Stomach smooth muscle (tissue), 2 donors: ENCODE data around the gene SH3BGRL.

Experiments
- H3K27ac ChIP-seq: one replicate; pipeline ENCODE4 v1.7.0; 2013; ENCODE audit warnings: mild to moderate bottlenecking, low read length, inconsistent platforms
- H3K27me3 ChIP-seq, 2 donors: one replicate each; pipeline ENCODE4 v1.7.0; 2013; ENCODE audit warnings: low read length in 2 of 2; ENCODE audit not compliant: insufficient read depth in 2 of 2, control insufficient read depth in 1 of 2
- H3K36me3 ChIP-seq, 2 donors: one replicate each; pipeline ENCODE4 v1.7.0; 2013; ENCODE audit warnings: low read length in 2 of 2; ENCODE audit not compliant: control insufficient read depth in 2 of 2, insufficient read depth in 2 of 2
- H3K4me1 ChIP-seq: one replicate; pipeline ENCODE4 v1.7.0; 2013; ENCODE audit warnings: low read length; ENCODE audit not compliant: control insufficient read depth, insufficient read depth
- H3K4me3 ChIP-seq, 2 donors: one replicate each; pipeline ENCODE4 v1.7.0; 2013; ENCODE audit warnings: low read length in 2 of 2
- H3K9ac ChIP-seq, 2 donors: one replicate each; pipeline ENCODE4 v1.7.0; 2013; ENCODE audit warnings: low read length in 2 of 2, mild to moderate bottlenecking in 1 of 2
- H3K9me3 ChIP-seq, 2 donors: one replicate each; pipeline ENCODE4 v1.7.0; 2013; ENCODE audit warnings: low read length in 2 of 2; ENCODE audit not compliant: control insufficient read depth in 2 of 2
- donor health status: healthy.
- donor health status: Pancreatic carcinoma.

The SH3BGRL gene

GRCh38 chrX:81201671-81202455 is at the start of gene SH3BGRL, which contains the start of gene HMGN5:
Gene SH3BGRL, plus strand, starts transcription at chrX:81202102. Its CDS starts 99 bp downstream, at chrX:81202201.
Gene HMGN5, minus strand, starts transcription at chrX:81201913. Its CDS starts 80,364 bp downstream, at chrX:81121549.
- Histone ChIP-seq H3K9ac (peak within 1 kb of the TSS; percentile 81 to 85), H3K36me3 (no peaks in the 10 kb centered on the region), H3K4me3 (peak within 1 kb of the TSS; percentile 77 to 93), H3K27ac (peak within 1 kb of the TSS; percentile 79), H3K27me3 (no peaks in the 10 kb centered on the region), H3K9me3 (no peaks in the 10 kb centered on the region), H3K4me1 (no peaks in the 10 kb centered on the region)

- no peaks in the 10 kb centered on the region for H3K9me3 ChIP-seq
- H3K27me3 ChIP-seq, result no peaks in the 10 kb centered on the region
- H3K4me3 ChIP-seq, result no peak overlapping the region
Observed at GRCh38 chrX:81168391-81168790, 33.5 kb upstream of the SH3BGRL start.

GRCh38 chrX:81174286-81174685 is 27.6 kb upstream of the SH3BGRL start:
- H3K4me1 ChIP-seq, result no peaks in the 10 kb centered on the region
- H3K27me3 ChIP-seq, result no peaks in the 10 kb centered on the region
- no peak overlapping the region for H3K27ac ChIP-seq
- H3K4me3 ChIP-seq, result no peak overlapping the region
- no peaks in the 10 kb centered on the region for H3K36me3 ChIP-seq
- no peaks in the 10 kb centered on the region for H3K9me3 ChIP-seq
- H3K9ac ChIP-seq, result no peak overlapping the region

More at GRCh38 chrX:81168391-81168790, 33.5 kb upstream of the SH3BGRL start:
- no peak overlapping the region for H3K27ac ChIP-seq
- H3K9ac ChIP-seq, result no peak overlapping the region
- H3K36me3 ChIP-seq, result no peaks in the 10 kb centered on the region
- no peaks in the 10 kb centered on the region for H3K4me1 ChIP-seq

GRCh38 chrX:81195259-81195658 is 6.6 kb upstream of the SH3BGRL start:
- no peaks in the 10 kb centered on the region for H3K9me3 ChIP-seq
- no peaks in the 10 kb centered on the region for H3K36me3 ChIP-seq
- H3K9ac ChIP-seq, result no peak overlapping the region
- no peaks in the 10 kb centered on the region for H3K27me3 ChIP-seq
- H3K4me3 ChIP-seq, result no peak overlapping the region
- no peaks in the 10 kb centered on the region for H3K4me1 ChIP-seq
- no peak overlapping the region for H3K27ac ChIP-seq

GRCh38 chrX:81195712-81196111 is 6.2 kb upstream of the SH3BGRL start:
- no peak overlapping the region for H3K27ac ChIP-seq
- no peaks in the 10 kb centered on the region for H3K36me3 ChIP-seq
- no peaks in the 10 kb centered on the region for H3K27me3 ChIP-seq
- no peak overlapping the region for H3K9ac ChIP-seq
- H3K4me1 ChIP-seq, result no peaks in the 10 kb centered on the region
- no peaks in the 10 kb centered on the region for H3K9me3 ChIP-seq
- no peak overlapping the region for H3K4me3 ChIP-seq

GRCh38 chrX:81201071-81201470 is 831 bp upstream of the SH3BGRL start:
- Histone ChIP-seq H3K27me3 (no peaks in the 10 kb centered on the region), H3K9ac (peak overlapping the region; percentile 47 to 85), H3K4me1 (no peaks in the 10 kb centered on the region), H3K9me3 (no peaks in the 10 kb centered on the region), H3K4me3 (peak overlapping the region; percentile 77 to 93), H3K36me3 (no peaks in the 10 kb centered on the region), H3K27ac (peak overlapping the region; percentile 79)

- no peaks in the 10 kb centered on the region for H3K4me1 ChIP-seq
- peak overlapping the region; percentile 77 to 93 for H3K4me3 ChIP-seq
- H3K9me3 ChIP-seq, result no peaks in the 10 kb centered on the region
- peak overlapping the region; percentile 79 for H3K27ac ChIP-seq
- H3K27me3 ChIP-seq, result no peaks in the 10 kb centered on the region
- H3K36me3 ChIP-seq, result no peaks in the 10 kb centered on the region
- peak overlapping the region; percentile 81 to 85 for H3K9ac ChIP-seq
Observed at GRCh38 chrX:81202456-81202819, 536 bp downstream of the SH3BGRL start.

- Histone ChIP-seq H3K4me3 (peak overlapping the region; percentile 77 to 93), H3K27ac (peak overlapping the region; percentile 79), H3K4me1 (no peaks in the 10 kb centered on the region), H3K36me3 (no peaks in the 10 kb centered on the region), H3K9me3 (no peaks in the 10 kb centered on the region), H3K9ac (peak overlapping the region; percentile 81 to 85), H3K27me3 (no peaks in the 10 kb centered on the region)
Observed at GRCh38 chrX:81202943-81203342, 1.0 kb downstream of the SH3BGRL start.

- Histone ChIP-seq H3K27ac (no peak overlapping the region), H3K4me1 (no peaks in the 10 kb centered on the region), H3K27me3 (no peaks in the 10 kb centered on the region), H3K4me3 (no peak overlapping the region), H3K36me3 (no peaks in the 10 kb centered on the region), H3K9ac (no peak overlapping the region), H3K9me3 (no peaks in the 10 kb centered on the region)
Observed at GRCh38 chrX:81205551-81205950, 3.6 kb downstream of the SH3BGRL start.

GRCh38 chrX:81206476-81206875 is 4.6 kb downstream of the SH3BGRL start:
- no peak overlapping the region for H3K9ac ChIP-seq
- H3K27ac ChIP-seq, result no peak overlapping the region
- H3K4me3 ChIP-seq, result no peak overlapping the region
- no peaks in the 10 kb centered on the region for H3K36me3 ChIP-seq
- H3K9me3 ChIP-seq, result no peaks in the 10 kb centered on the region
- no peaks in the 10 kb centered on the region for H3K4me1 ChIP-seq
- no peaks in the 10 kb centered on the region for H3K27me3 ChIP-seq

GRCh38 chrX:81208916-81209315 is 7.0 kb downstream of the SH3BGRL start:
- H3K27me3 ChIP-seq, result no peaks in the 10 kb centered on the region
- H3K4me3 ChIP-seq, result no peak overlapping the region
- H3K36me3 ChIP-seq, result peaks cover 0 to 4% of the 10 kb centered on the region in 2 donors
- H3K9ac ChIP-seq, result no peak overlapping the region
- no peak overlapping the region for H3K27ac ChIP-seq
- H3K9me3 ChIP-seq, result no peaks in the 10 kb centered on the region
- H3K4me1 ChIP-seq, result no peaks in the 10 kb centered on the region
